NCI-H82 treated with DMSO at 0.1 percent for 48 hours (cell line): Measurements from ENCODE around the gene NUP210.

Source experiments
- DNase-seq: peaks from one replicate; lab custom pipeline; 2025; ENCODE audit not compliant: unreplicated experiment; lab: John Stamatoyannopoulos, UW

Gene NUP210

DNA sequence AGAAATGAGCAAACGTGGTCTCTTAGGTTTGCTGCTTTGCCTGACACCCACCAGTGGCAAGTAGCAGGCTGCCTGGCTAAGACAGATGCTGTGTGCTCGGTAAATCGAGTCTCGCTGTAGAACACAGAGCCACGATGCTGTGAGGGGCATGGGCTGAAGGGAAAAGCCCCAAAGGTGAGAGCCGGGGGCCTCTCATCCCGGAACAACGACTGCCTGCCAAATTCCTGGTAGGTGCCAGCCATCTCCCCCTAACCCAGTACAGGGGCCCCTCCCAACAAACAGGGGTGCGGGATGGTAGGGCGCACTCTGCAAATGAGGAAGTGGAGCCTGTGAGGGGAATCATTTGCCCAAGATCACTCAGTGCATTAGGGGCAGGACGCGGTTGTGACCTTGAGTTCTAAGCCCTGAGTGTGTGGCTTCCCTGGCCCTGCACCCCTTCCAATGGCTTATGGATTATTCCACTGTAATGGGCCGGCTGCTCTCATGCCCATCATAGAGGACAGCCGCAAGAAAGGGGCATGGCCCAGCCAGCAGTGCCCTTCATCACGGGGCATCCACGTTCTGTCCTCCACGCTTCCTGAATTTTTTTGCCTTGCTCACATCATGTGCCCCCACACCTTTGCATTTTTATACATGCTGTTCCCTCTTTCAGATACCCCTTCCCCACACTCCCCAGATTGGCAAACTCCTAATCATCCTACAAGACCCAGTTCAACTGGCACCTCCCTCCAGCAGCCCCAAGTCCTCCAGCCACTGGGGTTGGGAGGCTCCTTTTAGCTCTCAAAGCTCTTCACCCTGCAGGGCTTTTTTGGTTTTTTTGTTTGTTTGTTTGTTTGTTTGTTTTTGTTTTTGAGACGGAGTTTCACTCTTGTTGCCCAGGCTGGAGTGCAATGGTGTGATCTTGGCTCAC, 125.4 kb downstream of the NUP210 start:
- no peak for DNase-seq

DNA sequence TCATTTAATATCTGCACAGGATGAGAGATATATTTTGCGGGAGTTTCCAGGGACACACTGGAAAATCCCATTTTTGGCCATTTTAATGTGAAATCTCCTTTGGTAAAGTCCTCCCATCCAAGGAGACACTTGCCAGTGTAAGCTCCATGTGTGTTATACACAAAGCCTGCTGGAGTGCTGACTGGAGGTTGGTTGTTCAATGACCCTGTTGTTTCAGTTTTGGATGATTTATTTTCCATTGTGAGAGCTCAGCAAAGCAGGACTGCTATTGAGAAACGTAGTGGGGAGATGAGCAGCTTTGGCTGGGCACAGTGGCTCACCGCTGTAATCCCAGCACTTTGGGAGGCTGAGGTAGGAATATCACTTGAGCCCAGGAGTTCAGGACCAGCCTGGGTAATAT, 127.7 kb downstream of the NUP210 start:
- DNase-seq = no peak

DNA sequence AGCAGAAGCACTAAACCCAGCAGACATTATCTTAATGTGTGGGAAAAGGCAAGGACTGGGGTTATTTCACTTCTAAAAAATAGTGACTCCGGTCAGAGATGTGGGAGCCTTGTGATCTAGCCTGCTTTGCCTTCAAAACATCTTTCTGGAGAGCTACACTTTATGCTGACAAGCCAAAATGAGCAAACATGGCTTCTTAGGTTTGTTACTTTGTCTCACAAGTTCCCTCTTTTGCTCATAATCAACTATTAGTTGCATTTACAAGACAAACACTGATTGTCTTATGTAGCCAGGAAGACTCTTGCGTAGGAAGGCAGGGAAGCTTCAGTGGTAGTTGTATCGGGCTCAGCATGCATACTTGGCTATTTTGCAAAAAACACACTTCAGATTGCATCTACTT, 129.2 kb downstream of the NUP210 start:
- no peak for DNase-seq

DNA sequence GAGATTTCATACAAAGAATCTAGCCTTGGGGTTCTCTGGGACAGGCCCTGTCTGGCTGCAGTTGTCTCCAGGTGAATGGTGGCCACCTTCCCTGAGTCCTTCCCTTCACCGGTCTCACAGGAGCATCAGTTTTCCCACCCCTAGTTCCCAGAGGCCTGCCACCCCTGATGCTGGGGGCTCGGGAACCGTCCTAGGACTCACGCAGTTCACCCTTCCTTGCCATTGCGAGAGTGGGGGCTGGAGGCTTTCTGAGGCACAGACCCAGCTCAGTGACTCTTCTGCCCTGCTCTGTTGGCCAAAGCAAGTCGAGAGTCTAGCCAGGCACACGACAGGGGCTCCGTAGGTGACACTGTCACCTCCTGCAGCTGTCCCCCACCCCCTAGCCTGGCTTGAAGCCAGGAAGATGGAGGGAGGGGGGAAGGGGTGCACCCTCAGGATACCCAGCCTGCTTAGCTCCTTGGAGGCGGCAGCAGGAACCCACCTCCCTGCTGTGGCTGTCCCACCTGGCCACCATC, 130.3 kb downstream of the NUP210 start:
- DNase-seq = no peak

DNA sequence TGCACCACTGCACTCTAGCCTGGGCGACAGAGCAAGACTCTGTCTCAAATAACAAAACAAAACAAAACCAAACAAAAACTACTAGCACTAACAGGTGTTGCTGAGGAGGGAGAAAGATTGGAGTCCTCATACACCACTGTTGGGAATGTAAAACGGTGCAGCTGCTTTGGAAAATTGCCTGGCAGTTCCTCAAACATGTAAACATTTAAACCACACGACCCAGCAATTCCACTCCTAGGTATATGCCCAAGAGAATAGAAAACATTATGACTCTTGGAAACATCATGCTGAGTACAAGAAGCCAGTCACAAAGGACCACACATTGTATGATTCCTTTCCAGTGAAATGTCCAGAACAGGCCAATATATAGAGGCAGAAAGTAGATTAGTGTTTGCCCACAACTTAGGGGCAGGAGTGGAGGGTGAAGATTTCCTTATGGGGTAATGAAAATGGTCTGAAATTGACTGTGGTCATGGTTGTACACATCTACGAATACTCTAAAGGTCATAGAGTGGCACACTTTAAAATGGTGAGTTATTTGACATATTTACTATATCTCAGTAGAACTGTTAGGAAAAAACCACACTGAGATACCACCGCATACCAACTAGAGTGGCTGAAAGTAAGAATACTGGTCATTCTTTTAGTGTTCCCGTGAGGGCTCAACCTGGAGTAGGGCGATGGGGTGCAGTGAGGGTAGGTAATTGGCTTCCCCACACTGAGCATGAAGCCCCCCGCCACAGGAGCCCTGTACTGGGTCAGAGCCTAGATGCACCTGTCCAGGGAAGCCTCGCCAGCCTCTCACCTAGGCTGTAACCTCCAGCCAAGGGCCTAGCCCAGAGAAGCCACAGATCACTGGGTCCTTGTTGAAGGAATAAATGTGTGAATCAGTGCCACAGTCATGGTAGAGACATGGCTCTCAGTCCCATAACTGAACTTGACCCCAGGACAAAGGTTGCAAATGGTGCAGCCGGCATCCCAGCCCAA, 131.1 kb downstream of the NUP210 start:
- DNase-seq = no peak

DNA sequence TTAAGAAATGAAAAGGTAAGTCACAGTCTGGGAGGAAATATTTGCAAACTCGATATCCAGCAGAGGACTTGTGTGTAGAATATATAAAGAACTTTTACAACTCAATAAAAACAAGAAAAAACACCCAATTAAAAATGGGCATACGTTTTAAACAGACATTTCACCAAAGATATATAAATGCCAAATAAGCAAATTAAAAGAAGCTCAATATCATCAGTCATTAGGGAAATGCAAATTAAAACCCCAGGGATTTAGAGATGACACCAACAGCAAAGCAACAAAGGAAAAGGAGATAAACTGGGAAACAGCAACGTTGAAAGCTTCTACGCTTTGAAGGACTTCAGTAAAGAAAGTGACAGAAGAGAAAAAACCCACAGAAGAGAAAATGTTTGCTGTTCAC, 132.3 kb downstream of the NUP210 start:
- DNase-seq = no peak

DNA sequence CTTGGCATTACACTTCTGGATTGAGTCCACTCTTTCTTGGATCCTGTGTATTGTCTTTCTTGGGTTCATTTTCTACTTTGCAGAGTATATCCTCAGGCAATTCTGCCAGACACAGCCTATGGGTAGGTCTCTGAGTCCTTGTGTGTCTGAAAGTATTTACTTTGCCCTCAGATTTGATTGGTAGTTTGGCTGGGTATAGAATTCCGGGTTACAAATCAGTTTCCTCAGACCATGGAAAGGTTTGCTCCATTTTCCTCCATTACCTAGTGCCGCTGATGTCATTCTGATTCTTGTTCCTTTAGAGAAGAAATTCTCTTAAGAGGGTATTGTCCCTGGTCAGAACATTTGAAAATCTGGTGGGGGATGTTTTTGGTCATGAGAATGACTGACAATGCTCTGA, 133.2 kb downstream of the NUP210 start:
- DNase-seq = no peak

DNA sequence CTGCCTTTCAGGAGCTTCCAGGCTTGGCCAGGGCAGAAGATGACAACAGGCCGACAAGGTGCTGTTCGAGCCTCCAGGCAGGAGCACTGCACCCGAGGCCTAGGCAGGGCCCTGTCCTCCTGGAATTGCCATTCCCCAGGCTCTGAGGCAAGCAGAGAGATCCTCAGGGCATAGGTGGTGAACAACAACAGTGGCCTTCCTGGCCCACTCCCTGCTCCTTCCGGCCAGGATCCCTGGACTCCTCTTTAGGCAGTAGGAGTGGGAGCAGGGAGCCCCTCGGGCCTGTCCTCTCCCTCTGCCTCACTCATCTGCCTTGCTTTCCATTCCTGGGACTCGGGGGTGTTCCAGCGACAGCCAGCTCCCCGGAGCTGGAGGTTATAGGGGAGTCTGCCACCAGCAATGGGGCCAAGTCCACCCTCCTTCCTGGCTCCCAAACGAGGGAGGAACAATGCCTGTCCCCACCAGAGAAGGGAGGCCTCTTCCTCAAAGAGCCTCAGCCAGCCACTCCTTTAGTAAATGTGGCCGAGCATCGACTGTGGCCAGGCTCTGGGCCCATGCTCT, 135.0 kb downstream of the NUP210 start:
- no peak for DNase-seq

DNA sequence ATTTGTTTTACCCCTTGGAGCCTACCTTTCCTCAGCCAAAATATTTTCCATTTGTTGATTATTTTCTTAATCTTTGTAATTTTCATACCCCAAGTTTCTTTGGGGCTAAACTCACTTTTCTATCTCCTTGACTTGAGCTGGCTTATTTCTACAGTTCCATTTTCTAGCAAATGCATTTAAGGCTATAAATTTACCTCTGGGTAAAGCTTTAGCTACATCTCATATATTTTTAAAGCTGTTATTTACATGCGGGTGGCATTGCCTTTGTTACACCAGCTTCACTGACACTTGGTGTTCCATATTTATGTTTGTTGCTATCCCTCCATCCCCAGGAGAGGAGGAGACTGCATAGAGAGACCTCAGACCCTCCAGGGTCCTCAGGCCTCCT, 136.3 kb downstream of the NUP210 start:
- DNase-seq = no peak

DNA sequence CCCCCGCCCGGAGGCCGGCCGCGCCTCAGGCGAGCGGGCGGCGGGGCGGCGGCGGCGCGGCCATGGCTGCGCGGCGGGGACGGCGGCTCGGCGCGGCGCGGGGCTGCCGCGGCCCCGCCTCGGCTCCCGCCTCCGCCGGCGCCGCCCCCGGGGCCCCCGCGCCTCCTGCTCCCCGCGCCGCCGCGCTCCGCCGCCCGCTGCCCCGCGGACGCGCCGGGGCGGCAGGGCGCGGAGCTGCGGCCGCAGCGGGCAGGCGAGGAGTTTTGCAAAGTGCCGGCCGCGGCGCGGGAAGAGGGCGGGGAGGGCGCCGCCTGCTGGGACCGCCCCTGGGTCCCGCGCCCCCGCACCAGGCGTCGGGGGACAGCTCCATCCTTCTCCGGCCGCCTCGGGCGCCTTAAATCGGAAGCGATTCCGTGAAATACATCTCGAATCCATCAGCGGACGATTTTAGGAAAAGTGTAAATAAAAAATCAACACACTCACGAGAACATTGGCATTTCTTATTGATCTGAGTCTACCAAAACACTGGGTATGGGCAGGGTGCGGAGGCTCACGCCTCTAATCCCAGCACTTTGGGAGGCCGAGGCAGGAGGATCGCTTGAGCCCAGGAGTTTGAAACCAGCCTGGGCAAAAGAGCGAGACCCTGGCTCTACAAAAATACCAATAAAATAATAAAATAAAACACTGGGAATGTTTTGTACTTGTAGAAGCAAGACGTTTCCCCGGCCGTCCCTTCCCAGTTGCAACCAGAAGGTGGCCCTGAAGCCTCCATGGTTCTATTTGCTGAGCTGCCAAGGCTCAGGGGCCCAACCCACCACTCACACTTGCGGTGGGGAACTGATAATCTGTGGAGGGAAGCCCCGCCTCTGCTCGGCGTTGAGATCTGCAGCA, 136.9 kb downstream of the NUP210 start:
- no peak for DNase-seq

DNA sequence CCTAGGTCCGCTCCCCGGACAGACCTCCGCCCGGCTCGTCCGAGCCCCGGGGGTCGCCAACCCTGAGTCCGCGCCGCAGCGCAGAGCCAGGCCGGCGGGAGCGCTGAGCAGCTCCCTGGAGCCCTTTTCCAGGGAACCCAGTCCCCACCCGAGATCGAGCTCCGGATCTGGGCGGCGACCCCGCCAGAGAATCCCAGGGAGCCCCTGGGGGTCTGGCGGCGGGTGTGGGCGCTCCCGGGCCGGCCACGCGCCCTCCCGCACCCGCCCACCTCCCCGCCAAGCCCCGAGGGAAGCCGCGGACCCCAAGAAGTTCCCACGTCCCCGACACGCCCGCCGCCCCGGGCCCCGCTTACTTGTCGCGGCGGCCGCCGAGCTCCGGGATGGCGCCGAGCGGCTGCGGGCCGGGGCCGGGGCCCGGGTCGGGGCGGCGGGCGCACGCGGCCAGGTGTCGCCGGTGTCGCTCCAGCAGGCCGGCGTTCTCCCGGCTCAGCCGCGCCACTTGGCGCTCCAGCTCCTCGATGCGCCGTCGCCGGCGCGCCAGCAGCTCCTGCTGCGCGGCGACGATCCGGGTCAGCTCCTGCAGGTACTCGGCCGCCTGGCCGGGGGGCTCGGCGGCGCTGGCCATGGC, 137.7 kb downstream of the NUP210 start:
- no peak for DNase-seq

DNA sequence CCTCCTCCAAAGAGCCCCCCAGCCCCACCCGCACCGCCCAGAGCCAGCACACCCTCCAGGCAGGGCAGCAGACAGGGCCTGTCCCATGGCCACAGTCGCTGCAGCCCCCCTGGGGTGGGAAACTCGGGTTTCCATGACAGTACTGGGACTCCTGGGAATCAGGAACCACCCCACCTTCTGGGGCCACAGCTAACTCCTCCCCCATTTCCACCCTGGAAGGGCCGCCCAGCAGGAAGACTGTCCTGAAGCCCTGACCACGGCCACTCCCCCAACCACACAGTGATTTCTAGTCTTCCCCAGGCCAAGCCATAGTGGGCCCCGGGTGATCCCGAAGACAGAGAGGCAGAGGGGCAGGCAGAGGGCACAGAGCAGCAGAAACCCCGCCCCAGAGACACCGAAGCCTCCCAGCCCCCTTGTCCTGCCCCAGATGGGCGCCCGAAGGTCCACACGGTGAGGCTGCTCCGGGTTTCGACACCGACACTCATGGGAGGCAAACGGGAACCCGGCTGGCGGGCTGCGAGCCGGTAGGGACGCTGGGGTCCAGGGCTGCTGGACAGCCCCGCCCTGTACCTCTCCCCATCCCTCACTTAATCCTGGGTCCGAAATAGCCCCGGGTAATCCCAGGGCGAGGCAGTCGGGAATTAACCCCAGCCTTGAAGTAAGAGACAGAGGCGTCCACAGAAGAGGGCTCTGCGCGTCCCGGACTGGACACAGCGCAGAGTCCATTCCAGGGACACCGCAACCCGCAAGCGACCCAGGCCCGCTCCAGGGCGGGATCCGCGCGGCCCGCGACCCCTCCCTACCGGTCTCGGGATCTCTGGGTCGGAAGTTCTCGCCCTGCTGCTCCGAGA, 138.4 kb downstream of the NUP210 start:
- no peak for DNase-seq

DNA sequence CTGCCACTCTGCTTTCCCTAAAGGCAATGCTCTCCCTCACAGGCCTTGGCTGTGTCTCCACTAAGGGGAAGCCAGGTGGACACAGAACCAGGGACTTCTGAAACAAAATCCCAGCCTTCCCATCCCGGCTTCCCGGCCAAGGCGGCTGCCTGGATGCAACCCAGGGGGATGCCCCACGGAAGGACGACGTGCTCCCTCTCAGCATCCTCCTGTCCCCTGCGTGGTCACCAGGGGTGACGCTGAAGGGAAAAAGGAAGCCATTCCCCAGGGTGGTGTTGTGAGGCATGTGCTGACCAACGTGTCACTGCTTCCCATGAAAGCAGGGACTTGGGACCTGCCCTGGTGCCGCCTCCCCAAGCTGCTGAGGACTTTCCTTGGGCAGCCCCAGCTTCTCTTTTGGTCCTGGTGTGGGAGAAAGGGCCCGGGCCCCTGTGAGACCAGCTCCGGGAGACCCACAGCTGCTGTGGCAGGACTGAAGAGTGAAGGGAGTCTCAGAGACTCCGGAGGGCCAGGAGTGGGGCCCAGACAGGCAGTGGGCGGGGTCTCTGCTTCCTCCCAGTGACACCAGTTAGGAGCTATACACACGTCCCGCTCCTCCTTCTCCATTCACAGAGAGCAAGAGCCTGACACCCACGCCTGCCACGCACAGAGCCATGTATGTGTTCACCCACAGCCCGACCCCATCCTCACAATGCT, 139.2 kb downstream of the NUP210 start:
- no peak for DNase-seq

DNA sequence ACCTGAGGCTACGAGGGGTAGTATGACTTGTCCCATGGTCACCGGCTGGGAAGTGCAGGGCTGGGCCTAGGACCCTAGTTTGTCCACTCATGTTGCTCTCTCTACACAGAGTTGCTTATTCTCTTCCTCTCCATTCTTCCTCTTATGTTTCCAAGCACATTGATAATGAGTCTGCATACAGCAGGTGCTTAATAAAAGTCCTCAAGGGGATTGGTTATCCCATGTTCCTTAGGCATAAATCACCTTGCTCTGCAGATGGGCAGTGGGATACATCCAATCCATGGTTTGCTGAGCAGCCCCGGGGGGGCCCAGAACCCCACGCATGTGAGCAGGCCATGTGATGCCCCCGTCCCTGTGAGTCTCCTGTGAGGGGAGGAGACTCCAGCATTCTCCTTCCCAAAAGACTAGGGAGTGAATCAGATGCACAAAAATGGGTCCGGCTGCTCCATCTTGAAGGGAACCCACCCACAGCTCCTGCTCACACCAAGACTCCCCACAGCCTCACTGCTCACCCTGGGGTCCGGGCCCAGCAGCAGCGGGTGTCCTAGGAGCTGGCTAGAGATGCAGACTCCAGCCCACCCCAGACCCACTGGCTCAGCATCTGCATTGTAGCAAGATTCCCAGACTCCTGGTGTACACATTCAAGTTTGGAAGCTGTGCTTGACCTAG, 139.9 kb downstream of the NUP210 start:
- no peak for DNase-seq

DNA sequence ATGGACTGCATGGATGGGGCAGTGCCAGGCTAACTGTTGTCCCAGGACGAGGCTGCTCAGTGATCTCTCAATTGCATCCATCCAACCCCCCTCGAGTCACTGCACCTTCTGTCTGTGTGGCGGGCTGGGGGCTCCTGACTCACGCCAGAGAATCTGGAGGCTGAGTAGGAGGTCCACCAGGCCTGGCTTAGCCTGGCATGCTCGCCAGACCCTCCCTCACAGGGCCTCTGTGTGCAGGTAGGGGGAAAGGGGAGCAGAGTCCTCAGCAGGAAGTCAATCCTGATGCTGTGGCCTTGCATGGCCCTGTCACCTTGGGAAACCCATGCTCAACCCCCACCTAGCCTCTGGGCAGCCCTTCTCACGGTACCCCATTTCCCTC, 140.6 kb downstream of the NUP210 start:
- DNase-seq = no peak

DNA sequence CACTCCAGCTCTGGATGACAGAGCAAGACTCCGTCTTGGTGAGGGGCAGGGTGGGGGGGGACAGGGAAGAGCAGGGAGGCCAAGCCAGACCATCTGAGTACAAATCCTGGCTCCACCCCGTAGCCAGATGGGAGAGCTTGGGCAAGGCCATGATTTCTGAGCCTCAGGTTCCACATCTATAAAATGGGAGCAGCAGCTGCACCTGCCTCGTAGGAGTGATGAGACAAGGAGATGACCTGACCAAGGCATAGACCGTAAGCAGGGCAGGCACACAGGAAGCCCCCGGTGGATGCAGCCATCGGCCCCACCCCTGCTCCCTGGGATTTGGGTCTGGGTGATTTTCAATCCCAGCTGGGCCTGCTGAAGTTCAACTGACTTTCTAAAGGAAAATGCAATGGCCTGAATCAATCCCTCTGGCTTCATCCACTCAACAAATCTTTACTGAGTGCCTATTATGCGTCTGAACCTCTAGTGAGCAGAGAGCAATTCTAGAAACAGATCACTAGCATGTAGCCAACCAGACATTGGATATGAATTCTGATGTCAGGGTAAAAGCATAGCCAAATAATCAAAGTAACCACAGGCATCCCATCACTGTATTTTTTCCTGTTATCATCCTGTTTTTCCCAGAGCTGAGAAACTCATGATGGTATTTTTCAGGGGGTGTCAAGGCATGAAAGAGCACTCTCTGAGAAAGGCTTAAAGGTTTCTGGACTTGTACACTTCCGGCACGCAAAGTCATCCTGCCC, 141.2 kb downstream of the NUP210 start:
- DNase-seq = no peak

DNA sequence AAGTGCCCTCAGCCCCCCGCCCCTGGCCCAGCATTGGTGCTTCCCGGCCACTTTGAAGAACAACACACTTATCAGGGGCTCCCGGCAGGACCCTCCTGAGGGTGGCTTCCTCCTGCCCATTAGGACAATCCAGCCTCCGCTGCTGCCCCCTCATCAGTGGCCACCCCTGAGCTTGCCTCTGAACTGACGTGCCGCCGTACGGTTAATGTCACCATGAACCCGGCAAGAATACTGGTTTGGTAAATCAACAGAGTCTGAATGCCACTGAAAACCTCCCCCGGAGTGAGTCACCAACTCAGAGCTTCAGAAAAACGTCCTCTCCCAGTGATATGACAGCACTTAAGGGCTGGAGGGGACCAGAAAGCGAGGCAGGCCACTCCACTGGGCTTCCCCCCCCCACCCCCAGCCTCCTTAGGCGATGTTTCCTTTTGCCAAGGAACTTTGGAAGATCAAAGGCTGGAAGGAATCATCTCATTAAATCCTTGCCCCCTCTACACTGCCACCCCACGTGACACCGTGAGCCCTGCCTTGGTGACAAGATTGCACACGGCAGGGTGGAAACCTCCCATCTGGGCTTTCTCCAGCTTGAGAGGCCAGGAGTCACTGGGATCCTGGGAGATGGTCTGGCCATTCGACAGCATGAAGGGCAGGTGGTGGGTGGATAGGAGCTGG, 142.1 kb downstream of the NUP210 start:
- DNase-seq = no peak
